ENCODE data around the gene DOCK4. TPM values are rescaled to one million over a fixed set of nuclear protein-coding genes. Genes with fewer than 3 reads are reported as not detected.

DOCK4 gene
- total RNA-seq, 1 donor from 2014 or later, result 109 TPM

- DNase-seq, result no peak
Observed at GRCh38 chr7:112001091-112001826, 204.9 kb downstream of the DOCK4 start.

GRCh38 chr7:111998326-111998725 lies 207.9 kb downstream of the DOCK4 start:
- no peak for DNase-seq

DNA sequence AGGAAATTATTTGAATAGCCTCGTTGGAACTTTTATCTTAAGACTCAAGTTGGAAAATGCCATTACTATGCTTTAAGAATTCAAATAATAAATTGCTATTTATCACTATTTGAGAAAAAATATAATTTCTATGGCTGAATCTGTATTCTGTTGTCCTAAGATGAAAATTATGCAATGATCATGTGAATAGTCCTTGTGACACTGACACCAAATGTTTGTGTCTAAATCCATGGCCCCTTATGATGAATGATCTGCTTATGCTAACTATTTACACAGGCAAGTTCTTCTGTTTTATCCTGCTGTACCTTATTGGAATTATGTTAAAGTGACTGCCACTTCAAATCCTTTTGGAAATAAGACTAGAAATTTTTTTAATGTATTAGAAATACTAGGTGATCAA lies 208.7 kb downstream of the DOCK4 start:
- DNase-seq, result no peak

GRCh38 chr7:111992601-111993000 lies 213.6 kb downstream of the DOCK4 start:
- no peak for DNase-seq

GRCh38 chr7:111990643-111991042 lies 215.6 kb downstream of the DOCK4 start:
- DNase-seq, result no peak

DNA sequence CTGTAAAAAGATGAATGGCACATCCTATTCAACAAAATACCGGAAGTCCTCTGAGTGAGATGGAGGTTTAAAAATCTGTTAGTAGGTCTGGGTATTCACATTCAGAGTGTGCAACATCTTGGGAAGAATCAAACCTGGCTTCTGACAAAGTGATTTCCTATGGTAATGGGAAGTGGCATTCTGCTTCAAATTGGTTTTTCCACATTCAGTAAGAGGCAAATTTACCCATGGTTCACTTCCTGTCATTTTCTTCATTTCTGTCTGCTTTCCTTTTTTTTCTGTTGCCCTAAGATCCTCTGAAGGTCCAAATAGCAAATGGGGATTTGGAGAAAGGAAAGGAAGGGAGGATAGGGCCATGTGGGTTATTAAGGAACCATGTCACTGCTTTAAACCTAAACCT lies 218.3 kb downstream of the DOCK4 start:
- DNase-seq, result no peak

DNA sequence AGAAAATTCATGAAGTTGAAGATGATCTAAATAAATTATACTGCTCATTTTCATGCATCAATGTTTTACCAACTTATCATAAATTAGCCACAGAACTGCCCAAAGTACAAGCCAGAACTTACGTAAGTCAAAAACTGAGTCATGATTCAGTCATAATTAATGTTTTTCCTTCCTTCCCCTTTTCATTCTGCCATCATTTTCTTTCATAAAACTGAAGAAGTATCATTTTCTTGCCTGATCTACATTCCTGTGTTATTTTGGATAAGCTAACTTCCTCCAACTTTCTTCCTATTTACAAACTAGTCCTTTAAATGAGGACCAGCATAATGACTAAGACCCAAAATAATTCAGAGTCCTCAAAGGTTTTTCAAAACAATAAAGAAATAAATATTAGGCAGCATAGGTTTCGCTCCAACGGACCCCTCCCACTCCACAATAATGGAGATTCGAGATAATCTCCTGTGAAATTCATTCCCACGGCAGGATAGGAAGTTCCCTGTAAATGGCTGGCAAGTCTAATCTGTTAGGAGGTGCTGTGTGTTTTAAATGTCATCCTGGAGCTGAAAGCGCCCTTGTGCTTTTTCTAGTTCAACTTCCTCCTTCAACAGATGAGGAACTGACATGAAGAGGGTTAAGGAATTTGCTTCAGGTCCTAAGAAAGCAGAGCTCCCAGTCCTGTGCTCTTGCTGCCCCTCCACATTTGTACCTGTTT lies 218.9 kb downstream of the DOCK4 start:
- DNase-seq, result no peak

- DNase-seq, result no peak
Observed at GRCh38 chr7:111986601-111987000, 219.6 kb downstream of the DOCK4 start.

GRCh38 chr7:111985798-111986197 lies 220.4 kb downstream of the DOCK4 start:
- DNase-seq, result no peak

DNA sequence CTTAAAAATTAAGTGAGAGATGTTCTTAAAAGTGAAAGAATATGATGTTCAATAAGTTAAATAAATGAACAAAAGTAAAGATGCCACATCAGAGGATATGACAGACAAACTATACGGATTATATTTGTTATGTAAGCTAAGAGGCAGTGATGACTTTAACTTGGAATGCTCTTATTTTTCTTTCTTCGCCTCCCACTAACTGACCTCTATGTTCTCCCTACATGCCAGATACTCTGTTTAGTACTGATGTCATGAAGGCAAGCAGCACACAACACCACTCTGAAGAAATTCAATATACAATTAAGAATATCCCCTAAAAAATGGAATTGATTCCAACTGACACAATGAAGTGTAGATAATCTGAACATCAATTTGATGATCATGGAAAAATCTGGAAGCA lies 223.4 kb downstream of the DOCK4 start:
- no peak for DNase-seq

GRCh38 chr7:111982133-111982532 lies 224.1 kb downstream of the DOCK4 start:
- no peak for DNase-seq

GRCh38 chr7:111980725-111981124 lies 225.5 kb downstream of the DOCK4 start:
- DNase-seq, result no peak

DNA sequence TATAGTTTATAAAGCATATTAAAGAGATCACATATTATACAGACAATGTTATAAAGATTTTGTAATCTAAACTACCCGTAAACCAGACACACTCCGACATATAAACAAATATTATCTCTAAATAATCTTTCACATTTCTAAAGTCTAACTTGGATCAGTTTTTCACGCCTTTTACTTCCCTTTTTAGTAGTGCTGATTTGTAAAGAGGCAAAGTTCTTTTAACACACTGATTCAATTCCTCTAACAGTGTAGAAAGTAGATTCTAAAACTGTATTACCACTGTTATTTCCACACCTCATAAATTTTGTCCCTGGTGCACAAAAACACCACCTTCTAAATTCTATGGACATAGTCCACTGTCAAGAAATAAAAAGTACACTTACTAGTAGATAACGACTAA lies 230.9 kb downstream of the DOCK4 start:
- no peak for DNase-seq

DNA sequence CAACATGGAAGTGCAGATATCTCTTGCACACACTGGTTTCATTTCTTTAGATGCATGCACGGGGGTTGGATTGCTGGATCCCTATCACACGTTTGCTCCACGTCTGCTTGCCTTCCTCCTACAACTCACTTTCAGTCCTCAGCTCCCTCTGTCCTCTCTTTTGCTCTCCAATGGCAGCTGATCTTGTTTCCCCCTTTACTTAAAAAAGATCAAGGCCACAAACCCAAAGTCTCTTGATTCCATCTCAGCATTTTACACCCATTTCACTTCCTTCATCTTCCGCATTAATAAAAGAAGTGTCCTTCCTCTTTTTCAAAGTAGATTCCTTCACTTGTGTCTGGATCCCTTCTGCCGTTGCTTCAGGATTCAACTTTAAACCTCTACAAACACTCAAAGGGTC lies 245.2 kb downstream of the DOCK4 start:
- no peak for DNase-seq

DNA sequence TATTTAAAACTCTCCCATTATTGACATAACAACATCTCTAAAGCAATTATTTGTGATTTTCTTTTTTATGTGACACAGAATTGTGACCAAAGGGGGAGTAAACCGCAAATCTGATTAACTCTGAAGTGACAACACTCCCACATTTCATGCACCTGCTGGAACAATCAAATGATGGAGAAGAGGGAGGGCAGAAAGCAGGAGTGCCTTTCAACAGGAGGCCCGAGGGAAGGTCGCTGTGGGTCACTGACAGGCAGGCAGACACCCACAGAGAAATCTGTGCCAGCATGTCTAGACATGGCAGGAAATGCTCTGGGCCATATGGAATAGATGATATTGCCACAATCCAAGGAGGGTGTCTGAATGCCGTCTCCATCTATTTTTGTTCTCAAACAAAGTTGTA lies 247.3 kb downstream of the DOCK4 start:
- no peak for DNase-seq

GRCh38 chr7:111958431-111958830 lies 247.8 kb downstream of the DOCK4 start:
- DNase-seq, result no peak

GRCh38 chr7:111955616-111956015 lies 250.6 kb downstream of the DOCK4 start:
- no peak for DNase-seq

GRCh38 chr7:111954474-111955381 lies 251.5 kb downstream of the DOCK4 start:
- no peak for DNase-seq

GRCh38 chr7:111954056-111954455 lies 252.1 kb downstream of the DOCK4 start:
- DNase-seq, result no peak

DNA sequence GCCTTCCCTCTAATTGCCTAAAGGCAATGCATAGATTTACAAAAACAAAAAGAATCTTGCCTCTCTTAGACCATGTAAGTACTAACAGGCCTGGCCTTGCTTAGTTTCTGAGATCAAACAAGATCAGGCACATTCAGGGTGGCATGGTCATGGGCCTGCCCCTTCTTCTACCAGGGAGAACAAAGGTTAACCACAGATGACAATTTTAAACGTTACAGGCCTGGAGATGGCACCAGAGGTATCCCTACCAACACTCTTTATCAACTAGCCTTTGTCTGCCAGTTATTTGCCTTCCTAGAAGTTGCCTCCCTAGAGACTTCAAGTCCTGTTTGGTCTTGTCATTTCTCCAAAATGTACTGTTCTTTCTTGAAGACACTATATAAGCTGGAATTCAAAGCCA lies 252.6 kb downstream of the DOCK4 start:
- DNase-seq, result no peak

DNA sequence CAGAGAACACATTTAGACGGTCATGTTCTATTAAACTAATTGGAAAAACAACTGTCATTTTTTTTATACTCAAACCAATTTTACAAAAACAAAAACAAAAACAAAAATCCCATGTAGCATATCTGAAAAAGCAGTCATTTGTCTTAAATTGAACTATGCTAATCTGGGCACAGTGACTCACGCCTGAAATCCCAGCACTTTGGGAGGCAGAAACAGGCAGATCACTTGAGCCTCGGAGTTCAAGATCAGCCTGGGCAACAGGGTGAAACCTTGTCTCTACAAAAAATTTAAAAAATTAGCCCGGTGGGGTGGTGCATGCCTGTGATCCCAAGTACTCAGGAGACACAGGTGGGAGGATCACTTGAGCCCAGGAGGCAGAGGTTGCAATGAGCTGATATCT lies 253.4 kb downstream of the DOCK4 start:
- DNase-seq, result no peak

- DNase-seq, result no peak
Observed at GRCh38 chr7:111951052-111951451, 255.1 kb downstream of the DOCK4 start.

DNA sequence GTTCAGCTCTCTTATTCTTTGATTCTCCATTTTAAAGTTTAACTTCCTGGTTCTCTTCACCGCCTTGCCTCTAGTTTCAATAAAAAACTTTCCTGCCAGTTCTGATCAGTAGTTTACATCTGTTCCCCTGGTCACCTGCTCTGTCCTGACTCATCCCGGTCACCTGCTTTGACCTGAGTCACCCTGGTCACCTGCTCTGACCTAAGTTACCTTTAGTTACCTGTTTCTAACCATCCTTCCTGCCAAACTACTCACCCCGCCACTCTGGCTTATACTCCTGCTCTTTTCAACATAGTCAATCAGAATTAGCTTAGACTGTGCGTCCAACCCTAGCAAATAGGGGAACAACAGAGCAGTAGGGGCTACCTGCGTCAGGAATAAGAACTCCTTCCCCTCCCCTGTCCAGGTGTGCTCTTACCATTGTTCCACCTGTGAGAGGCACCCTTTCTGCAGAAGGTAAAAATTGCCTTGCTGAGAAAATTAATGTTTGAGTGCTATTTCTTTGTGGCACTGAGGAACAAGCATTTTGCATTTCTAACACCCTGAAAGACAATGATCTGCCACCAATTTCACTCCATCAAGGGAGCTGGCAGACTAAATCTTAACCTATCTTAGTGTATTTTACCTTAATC lies 263.6 kb downstream of the DOCK4 start:
- DNase-seq, result no peak
